Muscle layer of duodenum (tissue), 2 donors: ENCODE data around the gene GPR183.

Source experiments
- H3K27ac ChIP-seq: one replicate; pipeline ENCODE4 v1.7.0; 2013; ENCODE audit warnings: mild to moderate bottlenecking, low read length
- H3K27me3 ChIP-seq: one replicate; pipeline ENCODE4 v1.7.0; 2013; ENCODE audit warnings: low read depth, mild to moderate bottlenecking, control low read depth, low read length
- H3K36me3 ChIP-seq, 2 donors: one replicate each; pipeline ENCODE4 v1.7.0; 2013; ENCODE audit warnings: low read length in 2 of 2, control low read depth in 1 of 2, mild to moderate bottlenecking in 1 of 2; ENCODE audit not compliant: insufficient read depth in 2 of 2, control insufficient read depth in 1 of 2
- H3K4me1 ChIP-seq, 2 donors: one replicate each; pipeline ENCODE4 v1.7.0; 2013; ENCODE audit warnings: low read length in 2 of 2, mild to moderate bottlenecking in 2 of 2, control low read depth in 1 of 2, moderate library complexity in 1 of 2; ENCODE audit not compliant: insufficient read depth in 2 of 2, control insufficient read depth in 1 of 2
- H3K4me3 ChIP-seq, 2 donors: one replicate each; pipeline ENCODE4 v1.7.0; 2013; ENCODE audit warnings: low read length in 2 of 2, low read depth in 1 of 2, mild to moderate bottlenecking in 1 of 2
- H3K9me3 ChIP-seq, 2 donors: one replicate each; pipeline ENCODE4 v1.7.0; 2013; ENCODE audit warnings: low read length in 2 of 2, control low read depth in 1 of 2, mild to moderate bottlenecking in 1 of 2; ENCODE audit not compliant: control insufficient read depth in 1 of 2
- donor health status: healthy.

GPR183 gene

GRCh38 chr13:99310382-99311031, 3.3 kb upstream of the GPR183 start:
- Histone ChIP-seq H3K9me3 (no peaks in the 10 kb centered on the region), H3K27ac (peak overlapping the region; percentile 46), H3K36me3 (peaks cover 0 to 3% of the 10 kb centered on the region in 2 donors), H3K4me1 (peaks cover 6 to 15% of the 10 kb centered on the region in 2 donors), H3K4me3 (no peak overlapping the region), H3K27me3 (no peaks in the 10 kb centered on the region)

DNA sequence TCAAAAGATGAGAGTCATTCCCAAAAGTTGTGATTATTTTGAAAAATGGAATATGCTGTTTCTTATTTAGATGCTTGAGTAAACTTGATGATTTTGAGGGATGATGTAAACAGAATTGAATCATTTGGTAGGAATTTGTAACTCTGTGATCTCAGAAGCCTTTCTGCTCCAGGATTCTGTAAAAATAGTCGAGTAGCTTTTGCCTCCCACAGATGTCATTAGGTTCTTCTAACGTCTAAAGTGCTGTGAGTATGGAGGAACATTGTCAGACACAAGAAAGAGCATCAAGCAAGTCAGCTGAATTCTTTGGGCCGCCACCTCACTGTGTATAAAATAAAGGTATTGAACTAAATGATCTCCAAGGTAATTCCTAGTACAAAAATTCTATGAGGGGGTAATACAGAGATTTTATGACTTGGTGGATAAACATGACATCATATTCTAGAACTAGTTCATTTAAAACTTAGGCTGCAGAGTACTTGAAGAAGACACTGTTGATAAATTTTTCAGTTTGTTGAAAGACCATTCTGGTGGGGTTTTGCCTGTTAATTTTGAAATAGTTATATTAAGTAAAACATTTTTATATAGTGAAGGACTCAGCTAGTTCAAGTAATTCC, 1.4 kb upstream of the GPR183 start:
- Histone ChIP-seq H3K4me3 (no peak overlapping the region), H3K27ac (peak overlapping the region; percentile 90), H3K4me1 (peaks cover 6 to 15% of the 10 kb centered on the region in 2 donors), H3K9me3 (no peaks in the 10 kb centered on the region), H3K36me3 (no peaks in the 10 kb centered on the region), H3K27me3 (no peaks in the 10 kb centered on the region)

GRCh38 chr13:99307648-99308339, 595 bp upstream of the GPR183 start:
- Histone ChIP-seq H3K27ac (peak overlapping the region; percentile 90), H3K4me1 (peaks cover 6 to 15% of the 10 kb centered on the region in 2 donors), H3K4me3 (no peak overlapping the region), H3K27me3 (no peaks in the 10 kb centered on the region), H3K36me3 (no peaks in the 10 kb centered on the region), H3K9me3 (no peaks in the 10 kb centered on the region)

- no peaks in the 10 kb centered on the region for H3K9me3 ChIP-seq
- H3K4me1 ChIP-seq = peaks cover 6 to 8% of the 10 kb centered on the region in 2 donors
- peak overlapping the region; percentile 30 to 54 for H3K4me3 ChIP-seq
- H3K36me3 ChIP-seq = no peaks in the 10 kb centered on the region
- H3K27me3 ChIP-seq = no peaks in the 10 kb centered on the region
- peak overlapping the region; percentile 90 for H3K27ac ChIP-seq
Measured at GRCh38 chr13:99305566-99305965, 1.6 kb downstream of the GPR183 start.

DNA sequence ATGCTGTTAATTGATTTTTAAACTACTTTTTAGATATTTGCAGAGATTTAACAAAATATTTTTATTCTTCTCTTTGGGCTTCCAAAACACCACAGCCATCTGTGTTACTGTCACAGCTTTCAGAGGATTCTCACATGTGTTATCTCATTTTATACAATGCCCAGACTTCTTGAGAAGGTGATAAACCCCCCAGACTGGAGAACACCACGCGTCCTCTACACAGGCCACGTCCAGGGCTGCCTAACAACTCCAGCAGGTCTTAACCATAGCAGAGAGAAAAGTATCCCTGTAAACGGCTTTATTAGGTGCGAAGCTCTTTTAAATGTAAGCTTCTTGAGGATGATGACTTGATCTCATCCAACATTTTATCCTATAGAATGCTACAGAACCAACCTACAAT, 2.0 kb downstream of the GPR183 start:
- peak overlapping the region in 1 of 2 donors; percentile 54 for H3K4me3 ChIP-seq
- H3K36me3 ChIP-seq = no peaks in the 10 kb centered on the region
- no peaks in the 10 kb centered on the region for H3K9me3 ChIP-seq
- H3K27ac ChIP-seq = peak overlapping the region; percentile 90
- no peaks in the 10 kb centered on the region for H3K27me3 ChIP-seq
- peaks cover 4% of the 10 kb centered on the region in 2 donors for H3K4me1 ChIP-seq

DNA sequence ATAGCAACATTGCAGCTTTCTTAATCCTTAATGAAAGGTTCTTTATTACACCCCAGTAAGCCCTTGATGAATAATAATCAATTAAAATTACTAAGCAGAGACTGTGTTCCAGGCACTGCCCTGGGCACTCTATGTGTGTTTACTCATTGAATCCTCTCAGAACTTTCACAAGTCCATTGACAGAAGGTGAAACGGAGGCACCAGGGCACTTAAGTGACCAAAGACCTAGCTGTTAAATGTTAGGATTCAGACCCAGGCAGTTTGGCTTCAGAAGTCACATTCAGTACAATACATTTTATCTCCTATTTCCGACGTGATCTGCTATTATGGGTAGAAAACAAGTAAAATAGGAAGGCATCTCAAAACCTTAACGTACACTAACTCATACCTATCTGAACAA, 2.7 kb downstream of the GPR183 start:
- no peaks in the 10 kb centered on the region for H3K9me3 ChIP-seq
- peak overlapping the region in 1 of 2 donors; percentile 7 for H3K4me3 ChIP-seq
- H3K27ac ChIP-seq = peak overlapping the region; percentile 90
- H3K4me1 ChIP-seq = no peaks in the 10 kb centered on the region
- H3K36me3 ChIP-seq = no peaks in the 10 kb centered on the region
- no peaks in the 10 kb centered on the region for H3K27me3 ChIP-seq

- H3K4me1 ChIP-seq = no peaks in the 10 kb centered on the region
- H3K36me3 ChIP-seq = no peaks in the 10 kb centered on the region
- H3K27me3 ChIP-seq = no peaks in the 10 kb centered on the region
- H3K9me3 ChIP-seq = no peaks in the 10 kb centered on the region
- peak overlapping the region in 1 of 2 donors; percentile 7 for H3K4me3 ChIP-seq
- peak overlapping the region; percentile 90 for H3K27ac ChIP-seq
Measured at GRCh38 chr13:99303863-99304521, 3.2 kb downstream of the GPR183 start.

DNA sequence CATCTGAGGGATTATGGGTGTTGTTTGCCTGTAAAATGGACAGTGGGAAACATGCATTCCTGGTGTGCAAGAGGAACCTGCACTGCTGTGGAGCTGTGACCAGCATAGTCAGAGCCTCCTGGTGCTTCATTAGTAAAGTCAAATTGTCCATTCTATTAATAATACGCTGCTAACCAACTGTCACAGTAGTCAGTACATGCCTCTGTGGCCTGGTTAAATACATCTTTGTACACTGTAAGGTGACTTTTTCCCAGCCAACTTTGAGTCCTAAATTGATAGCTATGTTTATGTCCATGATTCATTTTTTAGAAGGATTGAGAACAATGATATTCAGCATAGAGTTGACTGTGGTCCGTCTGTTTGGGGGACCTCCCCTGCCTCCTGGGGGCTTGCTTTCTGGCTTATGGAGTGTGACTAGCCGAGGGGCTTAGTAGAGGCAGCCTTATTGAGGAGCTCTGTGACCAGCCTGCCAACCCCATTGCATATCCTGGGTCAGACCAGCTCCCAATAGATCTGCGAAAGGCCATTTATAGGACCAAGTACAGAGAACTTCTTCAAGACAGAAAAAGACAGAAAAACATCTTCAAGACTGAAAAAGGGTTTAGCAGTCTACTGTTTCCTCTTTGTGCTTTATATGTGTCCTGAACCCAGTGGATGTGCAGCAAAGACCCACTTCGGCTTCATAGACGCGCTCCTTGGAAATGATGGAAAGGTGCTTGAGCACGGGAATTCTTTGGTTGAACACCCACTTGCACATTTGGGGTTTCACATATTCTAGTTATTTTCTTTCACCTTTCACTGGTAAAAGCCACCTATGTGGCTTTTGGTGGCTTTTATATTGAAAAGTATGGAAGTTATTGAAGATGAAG, 4.3 kb downstream of the GPR183 start:
- no peaks in the 10 kb centered on the region for H3K9me3 ChIP-seq
- H3K36me3 ChIP-seq = no peaks in the 10 kb centered on the region
- H3K4me1 ChIP-seq = no peaks in the 10 kb centered on the region
- H3K27ac ChIP-seq = peak overlapping the region; percentile 90
- H3K27me3 ChIP-seq = no peaks in the 10 kb centered on the region
- H3K4me3 ChIP-seq = peak overlapping the region in 1 of 2 donors; percentile 7

DNA sequence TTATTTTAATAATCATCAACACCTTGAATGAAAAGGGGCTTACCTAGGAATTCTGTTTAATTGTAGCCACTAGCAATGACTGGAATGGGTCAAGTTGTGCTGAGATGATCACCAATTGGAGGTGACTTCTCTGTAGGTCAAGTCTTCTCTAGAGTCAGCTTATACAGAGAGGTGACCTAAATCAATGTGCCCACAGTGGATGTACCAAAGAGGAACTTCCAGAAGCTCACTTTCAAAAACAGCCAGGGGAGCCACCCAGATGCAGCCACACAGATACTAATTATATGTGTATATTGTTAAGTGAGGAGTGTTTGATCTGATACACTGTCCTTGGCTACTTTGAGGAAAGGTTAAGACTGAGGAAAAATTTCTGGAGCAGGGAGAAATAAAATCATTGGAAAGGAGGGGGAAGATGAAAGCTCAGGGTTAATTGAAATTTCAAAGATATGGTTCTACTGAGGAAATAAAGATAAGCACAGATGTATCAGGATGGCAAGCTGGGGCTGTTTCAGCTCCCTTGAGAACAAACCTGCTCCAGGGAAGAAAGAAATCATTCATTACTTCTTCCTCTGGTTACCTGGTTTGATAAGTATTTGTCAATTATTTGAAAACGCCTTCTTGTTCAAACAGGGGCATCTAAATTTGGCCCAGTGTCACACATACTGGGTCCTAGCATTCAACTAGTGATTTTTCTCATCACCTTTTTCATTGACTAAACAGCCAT, 5.1 kb downstream of the GPR183 start:
- Histone ChIP-seq H3K4me3 (no peak overlapping the region), H3K9me3 (no peaks in the 10 kb centered on the region), H3K4me1 (no peaks in the 10 kb centered on the region), H3K36me3 (no peaks in the 10 kb centered on the region), H3K27ac (peak overlapping the region; percentile 41), H3K27me3 (no peaks in the 10 kb centered on the region)

DNA sequence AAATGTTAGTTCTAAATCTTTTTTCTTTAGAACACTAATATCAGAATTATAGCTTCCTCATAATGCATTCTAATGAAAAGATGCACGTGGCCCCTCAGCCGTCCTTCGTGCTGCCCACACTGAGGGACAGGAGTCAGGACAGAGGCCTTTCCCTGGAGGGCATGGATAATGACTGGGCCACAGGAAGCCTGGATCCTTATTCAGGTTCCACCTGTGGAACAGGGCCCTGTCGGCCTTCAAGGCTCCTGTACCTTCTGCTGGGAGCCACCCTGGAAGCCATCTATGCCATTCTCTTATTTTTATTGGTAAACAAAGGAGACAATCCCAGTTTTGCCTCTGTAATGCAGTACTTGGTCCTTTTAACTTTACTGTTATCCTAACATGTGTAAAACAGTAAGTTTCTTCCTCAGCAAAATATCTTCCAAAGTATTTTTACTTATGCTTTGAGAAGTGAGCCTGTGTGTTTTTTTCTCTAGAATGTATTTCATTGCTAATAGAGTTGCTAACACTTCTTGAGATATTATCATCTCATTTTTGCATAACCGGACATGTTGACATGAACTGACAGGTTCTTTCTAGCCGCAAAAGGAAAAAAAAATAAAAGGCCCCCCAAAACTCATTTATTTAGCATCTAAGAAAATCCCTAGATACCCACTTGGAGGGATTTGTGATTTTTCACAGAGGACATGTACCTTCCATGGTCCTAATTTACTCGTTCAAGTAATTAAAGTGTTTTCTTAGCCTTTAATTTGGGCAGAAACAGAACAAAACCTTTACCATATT, 6.0 kb downstream of the GPR183 start:
- no peaks in the 10 kb centered on the region for H3K27me3 ChIP-seq
- H3K27ac ChIP-seq = peak overlapping the region; percentile 41
- H3K9me3 ChIP-seq = no peaks in the 10 kb centered on the region
- no peak overlapping the region for H3K4me3 ChIP-seq
- no peaks in the 10 kb centered on the region for H3K4me1 ChIP-seq
- H3K36me3 ChIP-seq = no peaks in the 10 kb centered on the region
